NCI-H2227 (cell line): ENCODE results near the gene RGS3.

ENCODE experiments used
- DNase-seq: peaks from one replicate; lab custom pipeline; 2025; ENCODE audit not compliant: unreplicated experiment; lab: John Stamatoyannopoulos, UW

Gene RGS3

GRCh38 chr9:113464286-113464660 is 746 bp downstream of the RGS3 start:
- no peak for DNase-seq

GRCh38 chr9:113465599-113466140 is 2.1 kb downstream of the RGS3 start:
- no peak for DNase-seq

GRCh38 chr9:113467183-113467582 is 3.7 kb downstream of the RGS3 start:
- no peak for DNase-seq

GRCh38 chr9:113468716-113469448 is 5.4 kb downstream of the RGS3 start:
- no peak for DNase-seq

- DNase-seq, result no peak
These were observed 7.6 kb downstream of the RGS3 start for GRCh38 chr9:113471143-113471542.

GRCh38 chr9:113471566-113471965 is 8.0 kb downstream of the RGS3 start:
- peak; percentile 21 for DNase-seq

GRCh38 chr9:113472199-113472598 is 8.7 kb downstream of the RGS3 start:
- DNase-seq, result no peak

- DNase-seq, result no peak
These were observed 11.0 kb downstream of the RGS3 start for GRCh38 chr9:113474360-113475028.

- no peak for DNase-seq
These were observed 11.5 kb downstream of the RGS3 start for GRCh38 chr9:113475031-113475430.

- no peak for DNase-seq
These were observed 12.5 kb downstream of the RGS3 start for GRCh38 chr9:113475992-113476391.

GRCh38 chr9:113476511-113476916 is 13.0 kb downstream of the RGS3 start:
- DNase-seq, result no peak

- no peak for DNase-seq
These were observed 13.5 kb downstream of the RGS3 start for GRCh38 chr9:113477058-113477457.

- DNase-seq, result no peak
These were observed 14.1 kb downstream of the RGS3 start for GRCh38 chr9:113477661-113478060.

- DNase-seq, result no peak
These were observed 15.7 kb downstream of the RGS3 start for GRCh38 chr9:113479174-113479621.

- no peak for DNase-seq
These were observed 17.1 kb downstream of the RGS3 start for GRCh38 chr9:113480612-113481011.

- no peak for DNase-seq
These were observed 17.8 kb downstream of the RGS3 start for GRCh38 chr9:113481176-113481787.

- no peak for DNase-seq
These were observed 18.8 kb downstream of the RGS3 start for GRCh38 chr9:113482341-113482740.

- no peak for DNase-seq
These were observed 19.6 kb downstream of the RGS3 start for GRCh38 chr9:113482991-113483675.

- no peak for DNase-seq
These were observed 20.2 kb downstream of the RGS3 start for GRCh38 chr9:113483676-113484257.

GRCh38 chr9:113484258-113484730 is 20.8 kb downstream of the RGS3 start:
- no peak for DNase-seq

- DNase-seq, result no peak
These were observed 22.2 kb downstream of the RGS3 start for GRCh38 chr9:113485761-113486115.
